PC-9 (cell line): ENCODE data around the gene TMEM126A. TPM values are rescaled to one million over a fixed set of nuclear protein-coding genes. Genes with fewer than 3 reads are reported as not detected.

Experiments used
- BruUV-seq: library from RNA; stranded (reverse); fragments of 400-500 nt; replicated peaks from 2 replicates; lab custom pipeline; 2021; lab: Mats Ljungman, UMichigan
- CTCF ChIA-PET: fragments of 300-600 bp; sonication (Branson Sonifier 250); formaldehyde crosslinking; loops from one replicate; lab custom pipeline; 2022; ENCODE audit warnings: antibody characterized with exemption; lab: Charles Lee
- POLR2A ChIA-PET: fragments of 300-600 bp; sonication (Branson Sonifier 250); formaldehyde crosslinking; loops from one replicate; lab custom pipeline; 2022; ENCODE audit warnings: antibody characterized with exemption; ENCODE audit not compliant: unreplicated experiment; lab: Charles Lee
- DNase-seq, 2 experiments: peaks; one replicate each; pipeline versions ENCODE4 v3.0.0 to v3.0.0-alpha.2; 2015 to 2022; ENCODE audit warnings: mixed read lengths in 1 of 2
- H2AFZ ChIP-seq: fragments of 200-600 bp; sonication (generic); 2 replicates; pipeline ENCODE4 v1.8.1; 2017; ENCODE audit warnings: antibody characterized with exemption
- H3F3A ChIP-seq: fragments of 200-600 bp; sonication (generic); 2 replicates; pipeline ENCODE4 v1.8.1; 2017; ENCODE audit warnings: antibody characterized with exemption, mild to moderate bottlenecking, low read depth; ENCODE audit not compliant: insufficient read depth
- H3K27ac ChIP-seq: fragments of 200-600 bp; sonication (generic); 2 replicates; pipeline ENCODE4 v1.6.1; 2016; ENCODE audit warnings: mixed run types
- H3K27me3 ChIP-seq: fragments of 200-600 bp; sonication (generic); 2 replicates; pipeline ENCODE4 v1.6.1; 2016; ENCODE audit warnings: low read depth, mixed run types; ENCODE audit not compliant: insufficient read depth
- H3K36me3 ChIP-seq: fragments of 200-600 bp; sonication (generic); 2 replicates; pipeline ENCODE4 v1.6.1; 2016; ENCODE audit warnings: low read depth, mixed run types
- H3K4me1 ChIP-seq: fragments of 200-600 bp; sonication (generic); replicated peaks from 2 replicates; pipeline ENCODE4 v1.6.1; 2016; ENCODE audit warnings: mixed run types; ENCODE audit not compliant: insufficient read depth
- H3K4me2 ChIP-seq: fragments of 200-600 bp; sonication (generic); 2 replicates; pipeline ENCODE4 v1.6.1; 2017; ENCODE audit warnings: mixed run types
- H3K4me3 ChIP-seq: fragments of 200-600 bp; sonication (generic); 2 replicates; pipeline ENCODE4 v1.6.1; 2016; ENCODE audit warnings: mixed run types
- H3K79me2 ChIP-seq: fragments of 200-600 bp; sonication (generic); 2 replicates; pipeline ENCODE4 v1.6.1; 2017; ENCODE audit warnings: low read depth, mixed run types
- H3K9me2 ChIP-seq: fragments of 200-600 bp; sonication (generic); 2 replicates; pipeline ENCODE4 v1.8.1; 2017; ENCODE audit warnings: mild to moderate bottlenecking; ENCODE audit not compliant: insufficient read depth
- H3K9me3 ChIP-seq: fragments of 200-600 bp; sonication (generic); 2 replicates; pipeline ENCODE4 v1.8.1; 2016; ENCODE audit warnings: low read depth; ENCODE audit not compliant: insufficient read depth
- H4K20me1 ChIP-seq: fragments of 200-600 bp; sonication (generic); 2 replicates; pipeline ENCODE4 v1.8.1; 2017; ENCODE audit not compliant: insufficient read depth
- CTCF ChIP-seq: fragments of 200-600 bp; sonication (generic); conservative IDR thresholded peaks from 2 replicates; pipeline ENCODE4 v1.6.1; 2017; ENCODE audit warnings: mixed run types, antibody characterized with exemption, mild to moderate bottlenecking, moderate library complexity
- EZH2 ChIP-seq: fragments of 200-600 bp; sonication (generic); IDR thresholded peaks from 2 replicates; pipeline ENCODE4 v1.8.0; 2017; ENCODE audit warnings: antibody characterized with exemption, low read depth
- intact Hi-C: fragments of 100-400 bp; cut with micrococcal nuclease; formaldehyde crosslinking; loops from one replicate; pipeline ENCODE4 v1.10.0; 2022; ENCODE audit not compliant: unreplicated experiment
- total RNA-seq: library from RNA; stranded (reverse); gene quantifications from 2 replicates; pipeline ENCODE4 v1.2.3, GENCODE V29; 2021

The TMEM126A gene
- total RNA-seq, 1 experiment from 2014 or later: 26.3 TPM

- Histone ChIP-seq H2AFZ (no peak overlapping the region), H3F3A (peaks cover 9% of the 10 kb centered on the region; the same call in 1 of the 2 replicates), H3K9me2 (no peaks in the 10 kb centered on the region), H3K4me2 (no peak overlapping the region), H3K4me3 (no peak overlapping the region), H3K9me3 (no peaks in the 10 kb centered on the region), H4K20me1 (no peaks in the 10 kb centered on the region), H3K79me2 (peaks cover 32% of the 10 kb centered on the region), H3K4me1 (peaks cover 6% of the 10 kb centered on the region), H3K27ac (no peak overlapping the region), H3K27me3 (no peaks in the 10 kb centered on the region), H3K36me3 (peaks cover 52% of the 10 kb centered on the region)
- no peak for DNase-seq
- intact Hi-C loops: no loop called here
- BruUV-seq: no TSS peak
- TF ChIP-seq EZH2 (no peak), CTCF (no peak)
- ChIA-PET CTCF (no interaction called here), POLR2A (no interaction called here)
These were observed 13.0 kb upstream of the TMEM126A start for GRCh38 chr11:85634747-85635146.

DNA sequence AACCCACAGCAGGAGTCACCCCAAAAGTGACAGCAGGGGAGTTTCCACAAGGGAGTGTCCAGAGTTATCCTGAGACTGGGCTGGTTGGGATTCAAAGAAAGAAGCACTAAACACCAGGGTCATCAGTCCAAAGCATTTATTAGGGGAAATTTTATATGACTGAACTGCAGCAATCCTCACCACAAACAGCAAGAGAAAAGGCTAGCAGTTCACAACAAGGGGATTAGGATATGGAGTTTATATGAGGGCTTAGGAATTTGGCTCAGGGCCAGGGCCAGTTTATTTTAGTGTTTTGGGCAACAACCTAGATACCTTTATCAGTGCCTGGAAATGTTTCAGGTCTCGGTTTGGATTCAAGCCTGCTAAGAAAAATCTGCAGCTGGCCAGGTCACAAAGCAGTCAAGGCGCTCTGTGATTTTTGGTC is 4.6 kb upstream of the TMEM126A start:
- Histone ChIP-seq H3F3A (peaks cover 16% of the 10 kb centered on the region), H3K27ac (no peak overlapping the region), H3K79me2 (peaks cover 2% of the 10 kb centered on the region), H3K27me3 (no peaks in the 10 kb centered on the region), H3K9me2 (no peaks in the 10 kb centered on the region), H3K4me3 (no peak overlapping the region), H4K20me1 (no peaks in the 10 kb centered on the region), H3K4me2 (no peak overlapping the region), H3K9me3 (no peaks in the 10 kb centered on the region), H3K4me1 (peaks cover 9% of the 10 kb centered on the region), H3K36me3 (0 out of 2 replicates have a peak, but pooled peaks cover 9% of the 10 kb centered on the region), H2AFZ (no peak overlapping the region)
- POLR2A ChIA-PET: no interaction called here
- intact Hi-C loops: no loop called here
- CTCF ChIA-PET: no interaction called here
- no TSS peak for BruUV-seq
- DNase-seq: peak in 1 of 2 experiments; percentile 50
- TF ChIP-seq CTCF: no peak
- TF ChIP-seq EZH2: no peak

- H3K9me3 ChIP-seq: no peaks in the 10 kb centered on the region
- no TSS peak for BruUV-seq
- TF ChIP-seq EZH2: no peak
- no peak for TF ChIP-seq CTCF
- POLR2A ChIA-PET: interaction anchor here (0.6 to 0.9 kb wide), 2 partner anchors 18 to 519 kb away, joined by 6 to 10 read pairs; no protein-coding TSS in a partner anchor
- H3K27ac ChIP-seq: peak overlapping the region; percentile 76
- peak in 1 of 2 experiments; percentile 31 for DNase-seq
- peaks cover 24% of the 10 kb centered on the region for H3K4me1 ChIP-seq
- no peaks in the 10 kb centered on the region for H4K20me1 ChIP-seq
- peak overlapping the region; percentile 90 for H3K4me2 ChIP-seq
- H2AFZ ChIP-seq: peak overlapping the region; percentile 92
- H3K27me3 ChIP-seq: no peaks in the 10 kb centered on the region
- H3K36me3 ChIP-seq: peaks cover 5% of the 10 kb centered on the region
- H3F3A ChIP-seq: peaks cover 49% of the 10 kb centered on the region
- CTCF ChIA-PET: interaction anchor here (1.2 kb wide), 1 partner anchor 12 kb away, joined by 3 read pairs; no protein-coding TSS in a partner anchor
- H3K79me2 ChIP-seq: peaks cover 26% of the 10 kb centered on the region
- intact Hi-C loops: no loop called here
- H3K9me2 ChIP-seq: no peaks in the 10 kb centered on the region
- peak overlapping the region; percentile 72 for H3K4me3 ChIP-seq
These were observed 689 bp upstream of the TMEM126A start for GRCh38 chr11:85647078-85647477.
